Astrocyte (in vitro differentiated cells and primary cell): ENCODE results near the gene LITAF. TPM values are rescaled to one million over a fixed set of nuclear protein-coding genes. Genes with fewer than 3 reads are reported as not detected.
A peak's percentile ranks its signal among the peaks of the same experiment; 100 is the strongest.

Experiments used
- DNase-seq: peaks from one replicate; pipeline ENCODE4 v3.0.0-alpha.2; 2010; ENCODE audit warnings: low read depth
- FAIRE-seq: peaks from 2 replicates; lab custom pipeline; 2011; peaks lifted over from hg19 to GRCh38; lab: Jason Lieb, UNC
- H2AFZ ChIP-seq: 2 replicates; pipeline ENCODE4 v1.6.0; 2012; ENCODE audit warnings: low read depth, low read length, inconsistent platforms
- H3K27ac ChIP-seq: 2 replicates; pipeline ENCODE4 v1.5.1; 2011; ENCODE audit warnings: low read depth, low read length, inconsistent platforms
- H3K27me3 ChIP-seq: 2 replicates; pipeline ENCODE4 v1.6.0; 2011; ENCODE audit warnings: low read length, inconsistent platforms; ENCODE audit not compliant: insufficient read depth
- H3K36me3 ChIP-seq: 2 replicates; pipeline ENCODE4 v1.5.1; 2011; ENCODE audit warnings: low read length, inconsistent platforms; ENCODE audit not compliant: insufficient read depth
- H3K4me1 ChIP-seq: 2 replicates; pipeline ENCODE4 v1.5.1; 2011; ENCODE audit warnings: low read length, inconsistent platforms; ENCODE audit not compliant: insufficient read depth
- H3K4me2 ChIP-seq: 2 replicates; pipeline ENCODE4 v1.6.0; 2012; ENCODE audit warnings: low read length, inconsistent platforms
- H3K4me3 ChIP-seq: 2 replicates; pipeline ENCODE4 v1.5.1; 2011; ENCODE audit warnings: low read depth, mild to moderate bottlenecking, low read length, inconsistent platforms; ENCODE audit not compliant: insufficient read depth
- H3K79me2 ChIP-seq: 2 replicates; pipeline ENCODE4 v1.6.0; 2012; ENCODE audit warnings: mild to moderate bottlenecking, low read length, inconsistent platforms; ENCODE audit not compliant: insufficient read depth
- H3K9ac ChIP-seq: 2 replicates; pipeline ENCODE4 v1.6.0; 2012; ENCODE audit warnings: mild to moderate bottlenecking, low read length, inconsistent platforms
- H3K9me3 ChIP-seq: 2 replicates; pipeline ENCODE4 v1.5.1; 2012; ENCODE audit warnings: low read depth, mild to moderate bottlenecking, low read length, inconsistent platforms; ENCODE audit not compliant: insufficient read depth
- H4K20me1 ChIP-seq: 2 replicates; pipeline ENCODE4 v1.6.0; 2012; ENCODE audit warnings: low read length, inconsistent platforms; ENCODE audit not compliant: insufficient read depth
- H3K27ac Mint-ChIP-seq: one replicate; pipeline ENCODE4 v1.8.0; 2021; ENCODE audit warnings: mild to moderate bottlenecking, mixed read lengths; ENCODE audit not compliant: unreplicated experiment
- H3K27me3 Mint-ChIP-seq: one replicate; pipeline ENCODE4 v1.8.0; 2021; ENCODE audit warnings: low read depth, mixed read lengths; ENCODE audit not compliant: unreplicated experiment
- H3K36me3 Mint-ChIP-seq: one replicate; pipeline ENCODE4 v1.8.0; 2021; ENCODE audit warnings: low read depth, mixed read lengths; ENCODE audit not compliant: unreplicated experiment
- H3K4me1 Mint-ChIP-seq: one replicate; pipeline ENCODE4 v1.8.0; 2021; ENCODE audit warnings: low read depth, mixed read lengths; ENCODE audit not compliant: unreplicated experiment
- H3K4me3 Mint-ChIP-seq: one replicate; pipeline ENCODE4 v1.8.0; 2021; ENCODE audit warnings: mild to moderate bottlenecking, moderate library complexity, mixed read lengths; ENCODE audit not compliant: unreplicated experiment
- H3K9me3 Mint-ChIP-seq: one replicate; pipeline ENCODE4 v1.8.0; 2021; ENCODE audit warnings: mild to moderate bottlenecking, mixed read lengths; ENCODE audit not compliant: unreplicated experiment
- EZH2 ChIP-seq: IDR thresholded peaks from 2 replicates; pipeline ENCODE4 v1.6.1; 2012; ENCODE audit warnings: mild to moderate bottlenecking, low read length, inconsistent platforms; ENCODE audit not compliant: insufficient read depth
- total RNA-seq: library from RNA; stranded (reverse); gene quantifications from 2 replicates; pipeline ENCODE4 v1.2.1, GENCODE V29; 2021
- TF ChIP-seq, protein P1 (sequence below): IDR thresholded peaks from 2 replicates; pipeline ENCODE4 v1.5.1; 2011; ENCODE audit warnings: low read depth, mild to moderate bottlenecking, inconsistent platforms, low read length, moderate library complexity; ENCODE audit not compliant: insufficient read depth

Gene LITAF
- total RNA-seq, 1 donor from 2014 or later = 113 TPM

DNA sequence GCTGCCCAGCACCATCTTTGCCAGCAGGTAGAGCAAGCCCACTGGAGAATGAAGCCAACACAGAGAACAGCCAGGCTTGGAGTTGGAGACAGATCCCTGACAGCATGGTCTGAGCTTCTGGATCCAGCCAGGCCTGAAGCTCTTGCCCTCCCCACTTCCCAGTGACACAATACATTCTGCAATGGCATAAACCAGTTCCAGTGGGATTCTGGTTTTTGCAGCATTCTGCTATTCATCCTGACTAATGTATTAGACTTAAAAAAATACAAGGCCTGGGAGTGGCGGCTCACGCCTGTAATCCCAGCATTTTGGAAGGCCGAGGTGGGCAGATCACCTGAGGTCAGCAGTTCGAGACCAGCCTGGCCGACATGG lies 40.6 kb upstream of the LITAF start:
- Mint-ChIP-seq H3K4me3 (no peak overlapping the region), H3K9me3 (no peaks in the 10 kb centered on the region), H3K36me3 (no peaks in the 10 kb centered on the region), H3K27me3 (no peaks in the 10 kb centered on the region), H3K4me1 (peaks cover 21% of the 10 kb centered on the region), H3K27ac (peak overlapping the region; percentile 87)
- peak overlapping the region; percentile 14 for H3K27ac ChIP-seq
- no peak overlapping the region for H3K4me3 ChIP-seq
- no peak for DNase-seq
- no peak for TF ChIP-seq EZH2
- TF ChIP-seq, protein P1, sequence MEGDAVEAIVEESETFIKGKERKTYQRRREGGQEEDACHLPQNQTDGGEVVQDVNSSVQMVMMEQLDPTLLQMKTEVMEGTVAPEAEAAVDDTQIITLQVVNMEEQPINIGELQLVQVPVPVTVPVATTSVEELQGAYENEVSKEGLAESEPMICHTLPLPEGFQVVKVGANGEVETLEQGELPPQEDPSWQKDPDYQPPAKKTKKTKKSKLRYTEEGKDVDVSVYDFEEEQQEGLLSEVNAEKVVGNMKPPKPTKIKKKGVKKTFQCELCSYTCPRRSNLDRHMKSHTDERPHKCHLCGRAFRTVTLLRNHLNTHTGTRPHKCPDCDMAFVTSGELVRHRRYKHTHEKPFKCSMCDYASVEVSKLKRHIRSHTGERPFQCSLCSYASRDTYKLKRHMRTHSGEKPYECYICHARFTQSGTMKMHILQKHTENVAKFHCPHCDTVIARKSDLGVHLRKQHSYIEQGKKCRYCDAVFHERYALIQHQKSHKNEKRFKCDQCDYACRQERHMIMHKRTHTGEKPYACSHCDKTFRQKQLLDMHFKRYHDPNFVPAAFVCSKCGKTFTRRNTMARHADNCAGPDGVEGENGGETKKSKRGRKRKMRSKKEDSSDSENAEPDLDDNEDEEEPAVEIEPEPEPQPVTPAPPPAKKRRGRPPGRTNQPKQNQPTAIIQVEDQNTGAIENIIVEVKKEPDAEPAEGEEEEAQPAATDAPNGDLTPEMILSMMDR = no peak
- H4K20me1 ChIP-seq = no peaks in the 10 kb centered on the region
- H3K9ac ChIP-seq = no peak overlapping the region
- H3K4me1 ChIP-seq = peaks cover 16% of the 10 kb centered on the region
- H3K4me2 ChIP-seq = peak overlapping the region; percentile 7
- H3K9me3 ChIP-seq = no peaks in the 10 kb centered on the region
- FAIRE-seq = no peak
- no peak overlapping the region for H2AFZ ChIP-seq
- no peaks in the 10 kb centered on the region for H3K79me2 ChIP-seq
- H3K27me3 ChIP-seq = no peaks in the 10 kb centered on the region
- no peaks in the 10 kb centered on the region for H3K36me3 ChIP-seq

DNA sequence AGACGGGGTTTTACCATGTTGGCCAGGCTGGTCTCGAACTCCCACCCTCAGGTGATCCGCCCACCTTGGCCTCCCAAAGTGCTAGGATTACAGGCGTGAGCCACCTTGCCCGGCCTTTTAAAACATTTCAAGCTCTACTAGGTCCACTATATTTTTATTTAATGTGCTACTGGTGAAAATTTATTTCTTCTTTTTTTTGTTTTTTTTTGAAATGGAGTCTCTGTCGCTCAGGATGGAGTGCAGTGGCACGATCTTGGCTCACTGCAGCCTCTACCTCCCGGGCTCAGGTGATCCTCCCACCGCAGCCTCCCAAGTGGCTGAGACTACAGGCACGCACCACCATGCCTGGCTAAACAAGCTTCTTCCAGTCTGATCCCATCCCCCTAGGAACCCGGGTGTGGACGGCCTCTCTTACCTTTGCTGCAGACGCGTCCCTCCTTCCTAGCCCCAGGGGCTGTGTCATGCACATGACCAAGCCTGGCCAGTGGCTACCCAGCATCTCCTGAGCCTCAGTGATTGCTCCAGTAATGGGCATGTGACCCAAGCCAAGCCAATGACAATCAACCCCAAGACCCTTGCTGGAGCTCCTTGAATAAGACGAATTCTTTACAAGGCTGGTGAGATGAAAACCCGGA lies 40.1 kb upstream of the LITAF start:
- no peaks in the 10 kb centered on the region for H4K20me1 ChIP-seq
- H3K4me1 Mint-ChIP-seq = peaks cover 16% of the 10 kb centered on the region
- H3K79me2 ChIP-seq = no peaks in the 10 kb centered on the region
- H3K9ac ChIP-seq = no peak overlapping the region
- TF ChIP-seq, protein P1 = no peak
- no peak for TF ChIP-seq EZH2
- H3K9me3 ChIP-seq = no peaks in the 10 kb centered on the region
- H3K36me3 Mint-ChIP-seq = no peaks in the 10 kb centered on the region
- H3K27me3 Mint-ChIP-seq = no peaks in the 10 kb centered on the region
- H2AFZ ChIP-seq = no peak overlapping the region
- no peak overlapping the region for H3K4me3 Mint-ChIP-seq
- H3K9me3 Mint-ChIP-seq = no peaks in the 10 kb centered on the region
- H3K4me3 ChIP-seq = no peak overlapping the region
- peaks cover 13% of the 10 kb centered on the region for H3K4me1 ChIP-seq
- H3K27me3 ChIP-seq = no peaks in the 10 kb centered on the region
- no peak overlapping the region for H3K4me2 ChIP-seq
- H3K36me3 ChIP-seq = no peaks in the 10 kb centered on the region
- peak overlapping the region; percentile 87 for H3K27ac Mint-ChIP-seq
- FAIRE-seq (no peak), DNase-seq (no peak)
- no peak overlapping the region for H3K27ac ChIP-seq

DNA sequence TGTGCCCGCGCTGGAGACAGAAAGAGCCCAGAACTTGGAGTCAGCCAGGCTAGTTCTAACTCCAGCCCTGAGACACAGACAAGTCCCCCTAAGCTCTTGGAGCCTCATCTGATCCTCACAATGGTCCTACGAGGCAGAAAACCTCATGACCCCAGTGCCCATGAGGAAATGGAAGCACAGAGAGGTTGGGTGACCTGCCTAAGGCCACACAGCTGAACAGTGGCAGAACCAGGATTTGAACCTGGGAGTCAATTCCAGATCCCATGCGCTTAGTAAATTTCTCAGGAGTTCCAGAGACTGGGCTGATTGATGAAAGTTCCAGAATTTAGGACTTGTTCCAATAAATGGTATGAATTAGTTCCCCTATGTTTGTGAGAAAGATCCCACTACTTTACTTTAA lies 39.0 kb upstream of the LITAF start:
- Histone ChIP-seq H4K20me1 (no peaks in the 10 kb centered on the region), H3K9me3 (no peaks in the 10 kb centered on the region), H3K79me2 (no peaks in the 10 kb centered on the region), H3K4me2 (no peak overlapping the region), H3K27me3 (no peaks in the 10 kb centered on the region), H3K27ac (no peak overlapping the region), H2AFZ (no peak overlapping the region), H3K4me3 (no peak overlapping the region), H3K4me1 (peaks cover 13% of the 10 kb centered on the region), H3K9ac (no peak overlapping the region), H3K36me3 (no peaks in the 10 kb centered on the region)
- no peak overlapping the region for H3K27ac Mint-ChIP-seq
- H3K27me3 Mint-ChIP-seq = no peaks in the 10 kb centered on the region
- DNase-seq = no peak
- H3K9me3 Mint-ChIP-seq = no peaks in the 10 kb centered on the region
- H3K36me3 Mint-ChIP-seq = no peaks in the 10 kb centered on the region
- FAIRE-seq = no peak
- no peak for TF ChIP-seq EZH2
- TF ChIP-seq, protein P1 = no peak
- peaks cover 11% of the 10 kb centered on the region for H3K4me1 Mint-ChIP-seq
- no peak overlapping the region for H3K4me3 Mint-ChIP-seq
